HepG2 (cell line): ENCODE results near the gene NDOR1. TPM values are rescaled to one million over a fixed set of nuclear protein-coding genes. Genes with fewer than 3 reads are reported as not detected.

ENCODE experiments used
- EP300 ChIP-seq, 3 experiments: sonication (generic) in 1 of 3; formaldehyde crosslinking in 1 of 3; IDR thresholded peaks; 2 replicates each; pipeline versions ENCODE4 v1.5.1 to v1.6.1; 2011 to 2020; ENCODE audit warnings: low read depth in 2 of 3, low read length in 2 of 3, borderline replicate concordance in 1 of 3, improper control_type of control experiment in 1 of 3, mild to moderate bottlenecking in 1 of 3, missing genetic modification reagents in 1 of 3, moderate library complexity in 1 of 3
- HNRNPH1 ChIP-seq: fragments of 200-400 bp; formaldehyde crosslinking; optimal IDR thresholded peaks from 2 replicates; pipeline ENCODE3; 2017; ENCODE audit warnings: mild to moderate bottlenecking, low read depth, low read length
- MATR3 ChIP-seq: sonication (generic); formaldehyde crosslinking; IDR thresholded peaks from 2 replicates; pipeline ENCODE4 v1.4.0; 2020; ENCODE audit warnings: missing genetic modification reagents
- NFYC ChIP-seq: IDR thresholded peaks from 2 replicates; pipeline ENCODE4 v1.6.1; 2016; ENCODE audit warnings: missing genetic modification reagents, missing compliant biosample characterization
- RFXAP ChIP-seq: sonication (generic); formaldehyde crosslinking; IDR thresholded peaks from 2 replicates; pipeline ENCODE4 v1.4.0; 2020; ENCODE audit warnings: missing genetic modification reagents, borderline replicate concordance
- RNF2 ChIP-seq: fragments of 450-650 bp; conservative IDR thresholded peaks from 2 replicates; pipeline ENCODE4 v1.6.1; 2016; ENCODE audit warnings: low read depth
- SIN3A ChIP-seq: IDR thresholded peaks from 2 replicates; pipeline ENCODE4 v1.6.1; 2011; ENCODE audit warnings: low read depth, mild to moderate bottlenecking, control low read depth, low read length, borderline replicate concordance
- SRSF9 ChIP-seq: fragments of 200-400 bp; formaldehyde crosslinking; IDR thresholded peaks from 2 replicates; pipeline ENCODE4 v1.6.1; 2018; ENCODE audit warnings: borderline replicate concordance, mild to moderate bottlenecking, low read depth, low read length; ENCODE audit not compliant: insufficient read depth, poor library complexity, severe bottlenecking
- TSC22D2 ChIP-seq: sonication (generic); formaldehyde crosslinking; IDR thresholded peaks from 2 replicates; pipeline ENCODE4 v1.5.1; 2020; ENCODE audit warnings: missing genetic modification reagents, mild to moderate bottlenecking, borderline replicate concordance
- ZFAT ChIP-seq: sonication (generic); formaldehyde crosslinking; conservative IDR thresholded peaks from 2 replicates; pipeline ENCODE4 v1.8.1; 2023; ENCODE audit warnings: missing genetic modification reagents, inconsistent platforms
- ZFP36 ChIP-seq: fragments of 150-350 bp; IDR thresholded peaks from 2 replicates; pipeline ENCODE4 v1.6.1; 2018; ENCODE audit warnings: borderline replicate concordance, low read length, low read depth; ENCODE audit not compliant: partially characterized antibody
- ZMAT5 ChIP-seq: sonication (generic); formaldehyde crosslinking; IDR thresholded peaks from 2 replicates; pipeline ENCODE4 v1.5.0; 2020; ENCODE audit warnings: mild to moderate bottlenecking, low read depth, missing genetic modification reagents, borderline replicate concordance
- ZNF17 ChIP-seq: sonication (generic); formaldehyde crosslinking; IDR thresholded peaks from 2 replicates; pipeline ENCODE4 v1.5.0; 2020; ENCODE audit warnings: mild to moderate bottlenecking, missing genetic modification reagents
- ZNF770 ChIP-seq: sonication (generic); formaldehyde crosslinking; IDR thresholded peaks from 2 replicates; pipeline ENCODE4 v1.5.0; 2020; ENCODE audit warnings: mild to moderate bottlenecking, missing genetic modification reagents
- polyA plus RNA-seq, 8 experiments: library from polyadenylated mRNA; depleted of rRNA in 3 of 8; stranded (reverse) in 7 of 8; unstranded in 1 of 8; fragments of >200 nt; fragmentation: Illumina TruSeq in 4 of 8; extraction: Trizol in 4 of 8; gene quantifications; 2 replicates each; pipeline versions ENCODE4 v1.2.1 to v1.2.3, GENCODE V29; 2011 to 2016; ENCODE audit warnings: low read depth in 4 of 8, missing spikeins in 1 of 8, mixed read lengths in 1 of 8; ENCODE audit not compliant: insufficient read depth in 1 of 8
- total RNA-seq, 5 experiments: library from RNA; depleted of rRNA; stranded (reverse); fragments of >200 nt; fragmentation: Illumina TruSeq; extraction: Trizol; gene quantifications; 2 replicates each; pipeline ENCODE4 v1.2.3, GENCODE V29; 2016; ENCODE audit warnings: low read depth in 1 of 5
- TF ChIP-seq, protein P1 (sequence below): sonication (generic); formaldehyde crosslinking; IDR thresholded peaks from 2 replicates; pipeline ENCODE4 v1.9.0; 2021; ENCODE audit warnings: mild to moderate bottlenecking, missing genetic modification reagents
- TF ChIP-seq, protein P2 (sequence below): sonication (generic); formaldehyde crosslinking; IDR thresholded peaks from 2 replicates; pipeline ENCODE4 v1.4.0; 2020; ENCODE audit warnings: mild to moderate bottlenecking, missing genetic modification reagents

Gene NDOR1
- total and polyA plus RNA-seq, 2 of the 13 experiments (the other 11 are each of a cell fraction or from before 2014, with no cell fraction given): 3.6 to 8.7 TPM

- TF ChIP-seq NFYC (0 out of 2 replicates have a peak, but pooled peaks have one; percentile 26), MATR3 (CRISPR knock-in tag) (no peak), SIN3A (peak; percentile 83; the same call in 1 of the 2 replicates), EP300 (IDR thresholded peaks at IDR 0.05; ENCODE audit: low read depth in 2 of 2, low read length in 2 of 2) (no peak), EP300 (CRISPR knock-in tag; IDR thresholded peaks at IDR 0.05; ENCODE audit: borderline replicate concordance) (no peak), ZFP36 (no peak), TSC22D2 (CRISPR knock-in tag) (no peak), ZFAT (CRISPR knock-in tag) (no peak), ZMAT5 (CRISPR knock-in tag) (no peak), RFXAP (CRISPR knock-in tag) (peak; percentile 55; the same call in 1 of the 2 replicates), ZNF770 (CRISPR knock-in tag) (no peak), SRSF9 (no peak), ZNF17 (CRISPR knock-in tag) (no peak), HNRNPH1 (no peak), RNF2 (no peak)
- TF ChIP-seq, protein P1, sequence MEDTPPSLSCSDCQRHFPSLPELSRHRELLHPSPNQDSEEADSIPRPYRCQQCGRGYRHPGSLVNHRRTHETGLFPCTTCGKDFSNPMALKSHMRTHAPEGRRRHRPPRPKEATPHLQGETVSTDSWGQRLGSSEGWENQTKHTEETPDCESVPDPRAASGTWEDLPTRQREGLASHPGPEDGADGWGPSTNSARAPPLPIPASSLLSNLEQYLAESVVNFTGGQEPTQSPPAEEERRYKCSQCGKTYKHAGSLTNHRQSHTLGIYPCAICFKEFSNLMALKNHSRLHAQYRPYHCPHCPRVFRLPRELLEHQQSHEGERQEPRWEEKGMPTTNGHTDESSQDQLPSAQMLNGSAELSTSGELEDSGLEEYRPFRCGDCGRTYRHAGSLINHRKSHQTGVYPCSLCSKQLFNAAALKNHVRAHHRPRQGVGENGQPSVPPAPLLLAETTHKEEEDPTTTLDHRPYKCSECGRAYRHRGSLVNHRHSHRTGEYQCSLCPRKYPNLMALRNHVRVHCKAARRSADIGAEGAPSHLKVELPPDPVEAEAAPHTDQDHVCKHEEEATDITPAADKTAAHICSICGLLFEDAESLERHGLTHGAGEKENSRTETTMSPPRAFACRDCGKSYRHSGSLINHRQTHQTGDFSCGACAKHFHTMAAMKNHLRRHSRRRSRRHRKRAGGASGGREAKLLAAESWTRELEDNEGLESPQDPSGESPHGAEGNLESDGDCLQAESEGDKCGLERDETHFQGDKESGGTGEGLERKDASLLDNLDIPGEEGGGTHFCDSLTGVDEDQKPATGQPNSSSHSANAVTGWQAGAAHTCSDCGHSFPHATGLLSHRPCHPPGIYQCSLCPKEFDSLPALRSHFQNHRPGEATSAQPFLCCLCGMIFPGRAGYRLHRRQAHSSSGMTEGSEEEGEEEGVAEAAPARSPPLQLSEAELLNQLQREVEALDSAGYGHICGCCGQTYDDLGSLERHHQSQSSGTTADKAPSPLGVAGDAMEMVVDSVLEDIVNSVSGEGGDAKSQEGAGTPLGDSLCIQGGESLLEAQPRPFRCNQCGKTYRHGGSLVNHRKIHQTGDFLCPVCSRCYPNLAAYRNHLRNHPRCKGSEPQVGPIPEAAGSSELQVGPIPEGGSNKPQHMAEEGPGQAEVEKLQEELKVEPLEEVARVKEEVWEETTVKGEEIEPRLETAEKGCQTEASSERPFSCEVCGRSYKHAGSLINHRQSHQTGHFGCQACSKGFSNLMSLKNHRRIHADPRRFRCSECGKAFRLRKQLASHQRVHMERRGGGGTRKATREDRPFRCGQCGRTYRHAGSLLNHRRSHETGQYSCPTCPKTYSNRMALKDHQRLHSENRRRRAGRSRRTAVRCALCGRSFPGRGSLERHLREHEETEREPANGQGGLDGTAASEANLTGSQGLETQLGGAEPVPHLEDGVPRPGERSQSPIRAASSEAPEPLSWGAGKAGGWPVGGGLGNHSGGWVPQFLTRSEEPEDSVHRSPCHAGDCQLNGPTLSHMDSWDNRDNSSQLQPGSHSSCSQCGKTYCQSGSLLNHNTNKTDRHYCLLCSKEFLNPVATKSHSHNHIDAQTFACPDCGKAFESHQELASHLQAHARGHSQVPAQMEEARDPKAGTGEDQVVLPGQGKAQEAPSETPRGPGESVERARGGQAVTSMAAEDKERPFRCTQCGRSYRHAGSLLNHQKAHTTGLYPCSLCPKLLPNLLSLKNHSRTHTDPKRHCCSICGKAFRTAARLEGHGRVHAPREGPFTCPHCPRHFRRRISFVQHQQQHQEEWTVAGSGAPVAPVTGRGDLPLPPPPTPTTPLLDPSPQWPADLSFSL: no peak
- TF ChIP-seq, protein P2, sequence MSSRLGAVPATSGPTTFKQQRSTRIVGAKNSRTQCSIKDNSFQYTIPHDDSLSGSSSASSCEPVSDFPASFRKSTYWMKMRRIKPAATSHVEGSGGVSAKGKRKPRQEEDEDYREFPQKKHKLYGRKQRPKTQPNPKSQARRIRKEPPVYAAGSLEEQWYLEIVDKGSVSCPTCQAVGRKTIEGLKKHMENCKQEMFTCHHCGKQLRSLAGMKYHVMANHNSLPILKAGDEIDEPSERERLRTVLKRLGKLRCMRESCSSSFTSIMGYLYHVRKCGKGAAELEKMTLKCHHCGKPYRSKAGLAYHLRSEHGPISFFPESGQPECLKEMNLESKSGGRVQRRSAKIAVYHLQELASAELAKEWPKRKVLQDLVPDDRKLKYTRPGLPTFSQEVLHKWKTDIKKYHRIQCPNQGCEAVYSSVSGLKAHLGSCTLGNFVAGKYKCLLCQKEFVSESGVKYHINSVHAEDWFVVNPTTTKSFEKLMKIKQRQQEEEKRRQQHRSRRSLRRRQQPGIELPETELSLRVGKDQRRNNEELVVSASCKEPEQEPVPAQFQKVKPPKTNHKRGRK (CRISPR knock-in tag): no peak
Observed at GRCh38 chr9:137205126-137206069, at the start of gene NDOR1, which contains the start of gene TMEM203 (continued).
